KMS-11 (cell line): Measurements from ENCODE around the gene KMT2C.
A peak's percentile ranks its signal among the peaks of the same experiment; 100 is the strongest.
"Not testable (repeated sequence)": the region's sequence is repeated elsewhere in the genome, so short reads cannot be mapped to it uniquely, and the experiment has no call there.

ENCODE experiments used
- H2AFZ ChIP-seq: fragments of 200-600 bp; sonication (generic); 2 replicates; pipeline ENCODE4 v1.6.1; 2016; ENCODE audit warnings: antibody characterized with exemption, mixed run types, low read depth
- H3K27ac ChIP-seq: fragments of 200-600 bp; sonication (generic); 2 replicates; pipeline ENCODE4 v1.6.1; 2016; ENCODE audit warnings: mild to moderate bottlenecking, mixed run types
- H3K27me3 ChIP-seq: fragments of 200-600 bp; sonication (generic); 2 replicates; pipeline ENCODE4 v1.6.1; 2017; ENCODE audit warnings: mild to moderate bottlenecking, low read depth, mixed run types, moderate library complexity; ENCODE audit not compliant: insufficient read depth
- H3K36me3 ChIP-seq: fragments of 200-600 bp; sonication (generic); 2 replicates; pipeline ENCODE4 v1.6.1; 2017; ENCODE audit warnings: mild to moderate bottlenecking, mixed run types; ENCODE audit not compliant: insufficient read depth
- H3K4me1 ChIP-seq: fragments of 200-600 bp; sonication (generic); 2 replicates; pipeline ENCODE4 v1.6.1; 2016; ENCODE audit warnings: mild to moderate bottlenecking, low read depth, mixed run types; ENCODE audit not compliant: poor library complexity, severe bottlenecking
- H3K4me2 ChIP-seq: fragments of 200-600 bp; sonication (generic); 2 replicates; pipeline ENCODE4 v1.7.0; 2016; ENCODE audit warnings: mild to moderate bottlenecking, mixed run types
- H3K4me3 ChIP-seq: fragments of 200-600 bp; sonication (generic); IDR thresholded peaks from 2 replicates; pipeline ENCODE4 v1.6.1; 2017; ENCODE audit warnings: low read depth, low read length, mixed read lengths; ENCODE audit not compliant: insufficient read depth
- H3K79me2 ChIP-seq: fragments of 200-600 bp; sonication (generic); 2 replicates; pipeline ENCODE4 v1.6.1; 2016; ENCODE audit warnings: low read depth, mixed run types; ENCODE audit not compliant: insufficient read depth
- H3K9ac ChIP-seq: fragments of 200-600 bp; sonication (generic); 2 replicates; pipeline ENCODE4 v1.6.1; 2016; ENCODE audit warnings: mild to moderate bottlenecking, mixed run types
- H4K20me1 ChIP-seq: fragments of 200-600 bp; sonication (generic); 2 replicates; pipeline ENCODE4 v1.6.1; 2016; ENCODE audit warnings: mild to moderate bottlenecking, mixed run types; ENCODE audit not compliant: insufficient read depth
- TF ChIP-seq, protein P1 (sequence below): fragments of 200-600 bp; sonication (generic); conservative IDR thresholded peaks from 2 replicates; pipeline ENCODE4 v1.6.1; 2017; ENCODE audit warnings: low read depth, mild to moderate bottlenecking, antibody characterized with exemption, low read length, moderate library complexity, mixed read lengths

Gene KMT2C

DNA sequence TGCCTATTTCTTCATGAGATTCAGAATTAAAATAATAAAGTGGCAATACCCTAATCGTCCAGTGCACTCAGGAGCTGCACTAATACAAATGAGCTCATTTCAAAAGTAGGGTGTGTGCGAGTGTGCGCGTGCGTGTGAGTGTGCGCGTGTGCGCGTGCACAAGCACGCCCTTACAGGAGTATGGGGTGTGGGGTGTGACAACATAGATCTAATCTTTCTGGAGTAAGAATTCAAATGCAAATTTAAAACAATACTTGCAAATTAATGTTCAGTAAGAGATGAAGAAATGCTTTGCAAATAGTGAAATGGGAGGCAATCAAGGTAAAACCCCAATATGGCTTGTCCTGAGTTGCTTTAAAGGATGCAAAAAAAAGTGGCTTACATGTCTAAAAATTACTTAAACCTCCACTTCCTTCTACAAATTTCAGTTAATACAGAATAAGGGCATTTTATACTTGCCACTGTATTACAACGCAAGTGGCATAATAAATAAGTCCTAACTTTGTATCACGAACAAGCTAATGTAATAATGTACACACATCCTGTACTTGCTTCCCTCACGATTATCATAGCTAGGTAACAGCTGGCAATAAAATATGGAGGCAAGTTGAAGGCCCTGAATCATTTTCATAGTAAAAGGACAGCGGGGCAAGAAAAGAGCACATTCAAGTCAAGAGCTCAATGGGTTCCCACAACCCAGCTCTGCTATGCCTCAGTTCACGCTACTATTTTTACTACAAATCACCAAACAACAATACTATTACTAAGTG, 1.9 kb downstream of the KMT2C start:
- not testable (repeated sequence) for H3K36me3 ChIP-seq, H3K4me3 ChIP-seq, H2AFZ ChIP-seq, H3K27me3 ChIP-seq
- Histone ChIP-seq H3K79me2 (peaks cover 63% of the 10 kb centered on the region), H3K4me1 (peaks cover 54% of the 10 kb centered on the region), H3K27ac (peak overlapping the region; percentile 76), H3K9ac (peak overlapping the region; percentile 70; the same call in 1 of the 2 replicates), H3K4me2 (peak overlapping the region; percentile 90), H4K20me1 (peaks cover 47% of the 10 kb centered on the region)
- TF ChIP-seq, protein P1, sequence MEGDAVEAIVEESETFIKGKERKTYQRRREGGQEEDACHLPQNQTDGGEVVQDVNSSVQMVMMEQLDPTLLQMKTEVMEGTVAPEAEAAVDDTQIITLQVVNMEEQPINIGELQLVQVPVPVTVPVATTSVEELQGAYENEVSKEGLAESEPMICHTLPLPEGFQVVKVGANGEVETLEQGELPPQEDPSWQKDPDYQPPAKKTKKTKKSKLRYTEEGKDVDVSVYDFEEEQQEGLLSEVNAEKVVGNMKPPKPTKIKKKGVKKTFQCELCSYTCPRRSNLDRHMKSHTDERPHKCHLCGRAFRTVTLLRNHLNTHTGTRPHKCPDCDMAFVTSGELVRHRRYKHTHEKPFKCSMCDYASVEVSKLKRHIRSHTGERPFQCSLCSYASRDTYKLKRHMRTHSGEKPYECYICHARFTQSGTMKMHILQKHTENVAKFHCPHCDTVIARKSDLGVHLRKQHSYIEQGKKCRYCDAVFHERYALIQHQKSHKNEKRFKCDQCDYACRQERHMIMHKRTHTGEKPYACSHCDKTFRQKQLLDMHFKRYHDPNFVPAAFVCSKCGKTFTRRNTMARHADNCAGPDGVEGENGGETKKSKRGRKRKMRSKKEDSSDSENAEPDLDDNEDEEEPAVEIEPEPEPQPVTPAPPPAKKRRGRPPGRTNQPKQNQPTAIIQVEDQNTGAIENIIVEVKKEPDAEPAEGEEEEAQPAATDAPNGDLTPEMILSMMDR, result peak; percentile 31

DNA sequence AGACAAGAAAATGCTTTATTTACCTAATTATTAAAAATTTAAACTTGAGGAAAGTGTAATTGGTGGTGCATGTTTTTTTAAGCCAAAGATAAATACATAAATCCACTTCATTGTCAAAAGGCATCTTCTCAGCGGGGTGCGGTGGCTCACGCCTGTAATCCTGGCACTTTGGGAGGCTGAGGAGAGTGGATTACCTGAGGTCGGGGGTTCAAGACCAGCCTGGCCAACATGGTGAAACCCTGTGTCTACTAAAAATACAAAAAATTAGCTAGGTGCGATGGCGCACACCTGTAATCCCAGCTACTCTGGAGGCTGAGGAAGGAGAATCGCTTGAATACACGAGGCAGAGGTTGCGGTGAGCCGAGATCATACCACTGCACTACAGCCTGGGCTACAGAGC, 3.1 kb downstream of the KMT2C start:
- H3K27ac ChIP-seq, result peak overlapping the region; percentile 76; the same call in 1 of the 2 replicates
- H3K4me2 ChIP-seq, result peak overlapping the region; percentile 90

DNA sequence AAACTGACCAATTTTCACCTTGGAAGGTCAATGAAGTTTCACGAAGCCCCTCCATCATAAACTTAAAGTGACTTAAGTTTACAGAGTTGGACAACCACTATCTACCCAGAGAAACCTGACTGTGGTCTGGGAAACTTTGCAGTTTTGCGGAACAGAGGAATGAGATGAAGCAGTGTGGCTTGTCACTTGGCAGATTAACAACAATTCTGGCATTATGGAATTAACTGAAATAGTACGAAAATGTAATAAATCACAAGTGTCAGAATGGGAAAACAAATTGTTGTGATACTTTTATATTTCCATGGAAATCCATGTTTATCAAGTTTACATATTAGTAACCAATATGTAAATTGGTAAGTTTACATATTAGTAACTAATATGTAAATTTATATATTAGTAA, 4.9 kb downstream of the KMT2C start:
- Histone ChIP-seq H3K36me3 (no peaks in the 10 kb centered on the region), H3K4me1 (peaks cover 62% of the 10 kb centered on the region), H3K27ac (no peak overlapping the region), H2AFZ (no peak overlapping the region), H3K4me2 (peak overlapping the region; percentile 43; the same call in 1 of the 2 replicates), H3K9ac (no peak overlapping the region), H4K20me1 (peaks cover 68% of the 10 kb centered on the region), H3K79me2 (peaks cover 93% of the 10 kb centered on the region), H3K27me3 (no peaks in the 10 kb centered on the region), H3K4me3 (no peak overlapping the region)
- TF ChIP-seq, protein P1, result no peak

More for the DNA sequence above, 3.1 kb downstream of the KMT2C start:
- H3K4me3 ChIP-seq, H3K27me3 ChIP-seq, H3K36me3 ChIP-seq, H2AFZ ChIP-seq: not testable (repeated sequence)
- H3K79me2 ChIP-seq, result peaks cover 74% of the 10 kb centered on the region
- peaks cover 57% of the 10 kb centered on the region for H4K20me1 ChIP-seq
- peak overlapping the region; percentile 70; the same call in 1 of the 2 replicates for H3K9ac ChIP-seq
- peaks cover 62% of the 10 kb centered on the region for H3K4me1 ChIP-seq

DNA sequence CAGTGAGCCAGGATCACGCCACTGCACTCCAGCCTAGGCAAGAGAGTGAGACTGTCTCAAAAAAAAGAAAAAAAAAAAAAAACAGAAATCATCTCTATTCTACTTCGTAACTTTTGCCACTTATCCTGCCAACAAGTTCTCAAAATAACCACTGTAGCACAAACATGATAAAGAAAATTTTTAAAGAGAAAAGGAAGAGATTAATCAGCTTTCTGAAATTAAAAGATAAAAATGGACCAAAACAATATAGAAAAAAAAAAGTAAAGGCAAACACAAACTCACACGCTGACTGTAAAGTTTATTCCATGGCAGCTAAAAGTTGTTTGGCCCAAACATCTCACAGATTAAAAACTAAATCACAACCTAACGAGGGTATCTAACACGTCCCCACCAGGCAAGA, 5.7 kb downstream of the KMT2C start:
- not testable (repeated sequence) for H3K27me3 ChIP-seq, H3K9ac ChIP-seq, H3K4me3 ChIP-seq, H2AFZ ChIP-seq, H3K27ac ChIP-seq, H3K4me2 ChIP-seq, H3K36me3 ChIP-seq
- Histone ChIP-seq H3K4me1 (peaks cover 62% of the 10 kb centered on the region), H3K79me2 (peaks cover 100% of the 10 kb centered on the region), H4K20me1 (peaks cover 73% of the 10 kb centered on the region)

DNA sequence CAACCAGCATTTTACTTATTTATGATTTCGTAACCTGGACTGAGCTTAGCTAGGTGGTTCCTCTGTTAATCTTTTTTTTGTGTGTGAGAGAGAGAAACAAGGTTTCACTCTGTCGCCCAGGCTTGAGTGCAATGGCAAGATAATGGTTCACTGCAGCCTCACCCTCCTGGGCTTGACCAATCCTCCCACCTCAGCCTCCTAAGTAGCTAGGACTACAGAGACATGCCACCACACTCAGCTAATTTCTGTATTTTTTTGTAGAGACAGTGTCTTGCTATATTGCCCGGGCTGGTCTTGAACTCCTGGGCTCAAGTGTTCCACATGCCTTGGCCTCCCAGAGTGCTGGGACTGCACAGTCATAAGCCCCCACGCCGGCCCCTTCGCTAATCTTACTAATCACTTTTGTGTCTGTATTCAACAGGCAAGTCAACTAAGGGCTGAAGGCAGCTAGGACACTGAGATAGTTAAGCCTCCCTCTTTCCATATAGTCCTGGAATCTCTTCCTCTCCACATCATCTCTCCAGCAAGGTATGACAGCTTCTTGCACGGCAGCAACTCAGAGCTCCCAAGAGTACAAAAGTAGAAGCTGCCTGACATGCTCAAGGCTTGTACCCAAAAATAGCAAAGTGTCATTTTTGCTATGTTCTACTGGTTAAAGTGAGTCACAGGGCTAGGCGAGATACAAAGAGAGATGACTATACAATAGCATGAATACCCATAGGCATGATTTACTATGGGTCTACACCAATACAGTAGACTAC, 11.3 kb downstream of the KMT2C start:
- peaks cover 29% of the 10 kb centered on the region for H3K4me1 ChIP-seq
- no peak overlapping the region for H3K27ac ChIP-seq
- H3K4me2 ChIP-seq, result no peak overlapping the region
- no peak overlapping the region for H3K4me3 ChIP-seq
- no peaks in the 10 kb centered on the region for H3K27me3 ChIP-seq
- TF ChIP-seq, protein P1, result no peak
- peaks cover 100% of the 10 kb centered on the region for H3K79me2 ChIP-seq
- no peak overlapping the region for H2AFZ ChIP-seq
- H3K9ac ChIP-seq, result no peak overlapping the region
- peaks cover 52% of the 10 kb centered on the region for H4K20me1 ChIP-seq
- H3K36me3 ChIP-seq, result no peaks in the 10 kb centered on the region
